OCI-M2 (cell line): ENCODE data around the gene CARD6.
"Not testable (repeated sequence)": the region's sequence is repeated elsewhere in the genome, so short reads cannot be mapped to it uniquely, and the experiment has no call there.

Source experiments
- DNase-seq: peaks from one replicate; lab custom pipeline; 2025; ENCODE audit not compliant: unreplicated experiment; lab: John Stamatoyannopoulos, UW

The CARD6 gene, protein sequence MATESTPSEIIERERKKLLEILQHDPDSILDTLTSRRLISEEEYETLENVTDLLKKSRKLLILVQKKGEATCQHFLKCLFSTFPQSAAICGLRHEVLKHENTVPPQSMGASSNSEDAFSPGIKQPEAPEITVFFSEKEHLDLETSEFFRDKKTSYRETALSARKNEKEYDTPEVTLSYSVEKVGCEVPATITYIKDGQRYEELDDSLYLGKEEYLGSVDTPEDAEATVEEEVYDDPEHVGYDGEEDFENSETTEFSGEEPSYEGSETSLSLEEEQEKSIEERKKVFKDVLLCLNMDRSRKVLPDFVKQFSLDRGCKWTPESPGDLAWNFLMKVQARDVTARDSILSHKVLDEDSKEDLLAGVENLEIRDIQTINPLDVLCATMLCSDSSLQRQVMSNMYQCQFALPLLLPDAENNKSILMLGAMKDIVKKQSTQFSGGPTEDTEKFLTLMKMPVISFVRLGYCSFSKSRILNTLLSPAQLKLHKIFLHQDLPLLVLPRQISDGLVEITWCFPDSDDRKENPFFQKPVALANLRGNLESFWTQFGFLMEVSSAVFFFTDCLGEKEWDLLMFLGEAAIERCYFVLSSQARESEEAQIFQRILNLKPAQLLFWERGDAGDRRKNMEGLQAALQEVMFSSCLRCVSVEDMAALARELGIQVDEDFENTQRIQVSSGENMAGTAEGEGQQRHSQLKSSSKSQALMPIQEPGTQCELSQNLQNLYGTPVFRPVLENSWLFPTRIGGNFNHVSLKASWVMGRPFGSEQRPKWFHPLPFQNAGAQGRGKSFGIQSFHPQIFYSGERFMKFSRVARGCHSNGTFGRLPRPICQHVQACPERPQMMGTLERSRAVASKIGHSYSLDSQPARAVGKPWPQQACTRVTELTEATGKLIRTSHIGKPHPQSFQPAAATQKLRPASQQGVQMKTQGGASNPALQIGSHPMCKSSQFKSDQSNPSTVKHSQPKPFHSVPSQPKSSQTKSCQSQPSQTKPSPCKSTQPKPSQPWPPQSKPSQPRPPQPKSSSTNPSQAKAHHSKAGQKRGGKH

DNA sequence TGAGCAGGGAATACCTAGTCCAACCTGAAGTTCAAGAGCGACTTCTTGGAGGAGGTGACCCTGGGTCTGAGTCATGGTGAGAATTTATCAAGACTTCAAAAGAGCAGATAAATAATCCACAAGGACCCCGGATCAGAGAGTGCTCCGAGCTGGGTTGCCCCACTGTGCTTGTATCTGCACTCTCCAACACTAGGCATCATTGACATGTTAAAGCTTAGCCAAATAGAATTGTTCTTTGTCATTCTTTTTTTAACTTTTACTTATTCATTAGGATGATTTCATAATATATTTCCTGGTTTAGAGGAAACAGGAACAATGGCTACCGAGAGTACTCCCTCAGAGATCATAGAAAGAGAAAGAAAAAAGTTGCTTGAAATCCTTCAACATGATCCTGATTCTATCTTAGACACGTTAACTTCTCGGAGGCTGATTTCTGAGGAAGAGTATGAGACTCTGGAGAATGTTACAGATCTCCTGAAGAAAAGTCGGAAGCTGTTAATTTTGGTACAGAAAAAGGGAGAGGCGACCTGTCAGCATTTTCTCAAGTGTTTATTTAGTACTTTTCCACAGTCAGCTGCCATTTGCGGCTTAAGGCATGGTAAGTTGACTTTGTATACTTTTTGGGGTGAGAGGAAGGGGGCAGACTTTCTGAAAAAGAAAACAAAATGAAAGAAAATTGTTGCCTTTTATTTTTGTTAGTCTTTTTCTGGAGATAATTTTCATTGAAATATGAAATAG lies at the start of gene CARD6:
TSS of gene CARD6 (plus strand) at position 300 of the 738 bp plus-strand sequence. CDS start at position 316, 16 bp downstream.
- no peak for DNase-seq

DNA sequence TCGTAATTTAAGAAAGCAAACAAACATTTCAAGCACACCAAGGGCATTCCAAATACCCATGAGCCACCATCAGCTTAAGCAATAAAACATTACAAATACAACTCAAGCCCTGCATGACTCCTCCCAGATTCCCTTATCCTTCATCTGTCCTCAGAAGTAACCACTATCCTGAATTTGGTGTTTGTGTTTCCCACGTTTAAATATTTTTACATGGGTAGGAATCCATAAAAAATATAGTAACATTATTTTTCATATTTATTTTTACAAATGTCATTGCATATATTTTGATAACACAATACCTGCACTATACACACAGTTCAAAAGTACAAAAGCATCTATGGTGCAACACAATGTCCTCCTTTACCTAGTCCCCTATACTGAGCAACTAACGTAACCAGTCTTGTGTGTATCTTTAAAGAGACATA lies 49.4 kb upstream of the CARD6 start:
- no peak for DNase-seq

DNA sequence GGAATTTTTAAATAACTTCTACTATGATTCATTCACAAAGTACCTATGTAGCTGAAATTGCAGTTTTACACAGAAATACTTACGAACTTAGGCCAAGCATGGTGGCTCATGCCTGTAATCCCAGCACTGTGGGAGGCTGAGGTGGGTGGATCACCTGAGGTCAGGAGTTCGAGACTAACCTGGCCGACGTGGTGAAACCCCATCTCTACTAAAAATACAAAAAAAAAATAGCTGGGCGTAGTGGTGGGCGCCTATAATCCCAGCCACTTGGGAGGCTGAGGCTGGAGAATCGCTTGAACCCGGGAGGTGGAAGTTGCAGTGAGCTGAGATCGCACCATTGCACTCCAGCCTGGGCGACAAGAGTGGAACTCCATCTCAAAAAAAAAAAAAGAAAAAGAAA lies 48.5 kb upstream of the CARD6 start:
- DNase-seq, result not testable (repeated sequence)

DNA sequence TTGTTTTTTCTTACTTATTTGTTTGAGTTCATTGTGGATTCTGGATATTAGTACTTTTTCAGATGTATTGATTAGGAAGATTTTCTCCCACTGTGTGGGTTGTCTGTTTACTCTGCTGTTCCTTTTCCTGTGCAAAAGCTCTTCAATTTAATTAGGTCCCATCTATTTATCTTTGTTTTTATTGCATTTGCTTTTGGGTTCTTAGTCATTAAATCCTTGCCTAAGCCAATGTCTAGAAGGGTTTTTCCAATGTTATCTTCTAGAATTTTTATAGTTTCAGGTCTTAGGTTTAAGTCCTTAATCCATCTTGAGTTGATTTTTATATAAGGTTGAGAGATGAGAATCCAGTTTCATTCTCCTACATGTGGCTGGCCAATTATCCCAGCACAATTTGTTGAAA lies 46.8 kb upstream of the CARD6 start:
- DNase-seq, result not testable (repeated sequence)

DNA sequence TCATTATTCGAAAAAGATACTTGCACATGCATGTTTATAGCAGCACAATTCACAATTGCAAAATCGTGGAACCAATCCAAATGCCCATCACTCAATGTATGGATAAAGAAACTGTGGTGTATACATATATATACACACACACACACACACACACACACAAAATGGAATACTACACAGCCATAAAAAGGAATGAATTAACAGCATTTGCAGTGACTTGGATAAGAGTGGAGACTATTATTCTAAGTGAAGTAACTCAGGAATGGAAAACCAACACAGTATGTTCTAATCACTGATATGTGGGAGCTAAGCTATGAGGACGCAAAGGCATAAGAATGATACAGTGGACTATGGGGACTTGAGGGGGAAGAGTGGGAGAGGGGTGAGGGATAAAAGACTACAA lies 46.3 kb upstream of the CARD6 start:
- DNase-seq, result not testable (repeated sequence)

DNA sequence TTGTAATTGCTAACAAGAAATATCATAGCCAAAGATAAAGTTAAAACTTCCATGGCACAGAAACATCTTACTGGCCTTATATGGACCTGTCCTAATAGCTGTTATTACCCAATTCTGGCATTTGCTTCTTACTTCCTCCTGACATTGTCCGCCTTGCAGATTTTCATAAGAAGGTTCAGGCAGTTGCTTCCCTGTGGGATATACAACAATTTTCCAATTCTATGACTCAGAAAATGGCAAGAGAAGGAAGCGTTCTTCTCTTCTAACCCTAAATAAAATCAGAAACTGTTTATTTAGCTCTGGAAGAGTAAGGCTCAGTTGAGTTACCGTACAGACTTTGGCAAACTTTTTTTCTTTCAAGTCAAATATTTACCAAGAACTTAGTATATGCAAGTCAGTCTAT lies 44.7 kb upstream of the CARD6 start:
- no peak for DNase-seq

DNA sequence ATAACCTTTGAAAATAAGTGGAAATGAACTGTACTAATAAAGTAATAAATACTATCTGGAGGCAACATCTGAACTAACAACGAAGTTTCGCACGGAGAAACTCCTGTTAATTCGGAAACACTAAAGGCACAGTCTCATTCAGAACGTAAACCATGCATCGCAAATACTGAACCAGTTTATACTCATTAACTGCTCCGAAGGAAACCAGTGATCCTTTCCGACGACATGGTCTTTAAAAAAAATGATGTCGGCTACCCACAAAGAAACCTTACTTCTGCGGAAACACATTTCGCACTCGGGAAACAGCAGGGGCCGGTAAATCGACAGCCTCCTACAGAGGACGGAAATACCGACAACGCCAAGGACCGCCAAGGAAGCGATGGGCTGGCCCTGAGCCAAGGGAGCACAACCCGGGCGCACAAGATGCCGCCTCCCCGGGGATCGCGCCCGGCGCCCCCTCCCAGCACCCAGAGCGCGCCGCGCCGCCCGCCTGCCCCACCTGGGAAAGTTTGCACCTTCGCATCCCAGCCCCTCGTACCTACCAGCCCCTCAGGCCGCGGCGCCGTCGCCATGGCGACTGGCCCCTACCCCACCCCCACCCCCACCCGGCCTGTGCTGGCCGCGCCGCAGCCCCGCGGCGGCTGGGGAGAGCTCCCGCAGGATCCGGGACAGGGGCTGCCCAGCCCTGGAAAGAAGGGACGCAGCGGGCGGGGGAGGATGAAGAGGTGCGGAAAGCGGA lies 43.7 kb upstream of the CARD6 start:
- DNase-seq, result no peak

DNA sequence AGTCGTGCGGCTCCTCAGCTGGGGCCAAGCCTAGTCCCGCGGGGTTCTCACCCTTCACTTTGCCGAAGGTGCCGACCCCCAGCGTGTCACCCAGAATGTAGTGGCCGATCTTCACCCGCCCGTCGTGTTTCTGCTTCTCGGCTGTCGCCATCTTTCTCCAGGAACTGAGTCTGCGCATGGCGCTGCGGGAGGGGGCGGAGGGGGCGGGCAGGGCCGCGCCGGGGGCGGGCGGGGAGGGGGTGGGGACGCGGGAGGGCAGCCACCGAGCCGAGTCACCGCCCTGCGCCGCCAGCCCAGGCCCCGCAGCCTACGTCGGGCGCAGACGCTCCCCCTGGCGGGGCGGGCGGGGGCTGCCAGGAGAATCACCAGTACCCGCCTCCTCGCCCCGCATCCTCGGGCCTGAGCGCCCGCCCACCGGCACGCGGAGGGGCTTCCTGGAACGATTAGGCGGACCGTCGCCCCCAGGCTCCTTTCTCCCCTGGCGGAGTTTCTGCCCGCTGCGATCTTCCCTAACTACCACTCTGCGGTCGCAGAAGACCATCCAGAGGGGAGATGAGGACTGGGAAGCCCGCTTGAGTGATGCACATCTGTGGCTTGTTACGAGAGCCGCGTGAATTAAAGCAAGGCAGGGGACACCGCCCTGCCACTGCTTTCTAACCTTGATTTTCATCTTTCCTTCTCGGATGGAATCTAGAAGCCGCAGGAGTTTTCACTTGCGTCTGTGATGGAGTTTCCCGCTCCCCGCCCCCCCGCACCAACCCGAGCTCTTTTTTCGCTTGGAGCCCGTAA lies 43.0 kb upstream of the CARD6 start, which contains the start of gene PRKAA1:
TSS of gene PRKAA1 (minus strand) at position 363 of the 789 bp plus-strand sequence. CDS start at position 178, 185 bp downstream.
- peak; percentile 18 for DNase-seq

DNA sequence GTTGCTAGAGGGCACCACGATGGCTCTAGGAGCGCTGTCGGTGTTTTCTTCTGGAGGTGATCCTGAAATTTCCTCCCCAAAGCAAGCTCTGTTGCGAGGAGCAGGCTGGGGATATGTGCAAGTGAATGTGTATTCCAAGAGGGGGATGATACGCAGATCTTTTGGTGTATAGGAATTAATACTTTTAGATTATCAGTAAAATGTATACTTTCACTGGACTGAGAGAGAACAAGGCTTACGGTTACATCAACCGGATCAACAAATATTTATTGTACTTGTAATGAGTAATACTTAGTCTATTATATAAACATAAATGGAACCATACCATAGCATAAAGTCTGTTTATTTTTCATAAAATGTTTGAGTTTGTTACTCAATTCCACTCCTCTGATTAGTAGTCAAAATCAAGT lies 42.4 kb upstream of the CARD6 start:
- no peak for DNase-seq

DNA sequence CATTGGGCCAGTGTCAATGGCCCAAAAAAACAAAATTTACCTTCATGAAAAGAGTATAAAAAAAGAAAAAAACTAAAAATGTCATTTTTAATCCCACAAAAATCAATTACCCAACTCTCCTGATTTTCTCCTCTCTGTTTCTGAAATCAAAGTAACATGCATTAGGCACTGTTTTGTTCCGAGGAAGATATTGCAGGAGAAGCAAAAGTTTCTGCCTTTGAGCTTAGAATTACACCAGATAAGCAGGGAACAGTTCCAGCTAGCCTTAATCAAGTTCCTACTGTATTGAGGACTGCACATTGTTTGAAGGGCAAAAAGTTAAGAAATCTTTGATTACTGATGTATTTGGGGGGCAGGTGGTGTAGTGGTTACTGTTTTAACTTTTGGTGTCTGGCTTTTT lies 41.9 kb upstream of the CARD6 start:
- no peak for DNase-seq

DNA sequence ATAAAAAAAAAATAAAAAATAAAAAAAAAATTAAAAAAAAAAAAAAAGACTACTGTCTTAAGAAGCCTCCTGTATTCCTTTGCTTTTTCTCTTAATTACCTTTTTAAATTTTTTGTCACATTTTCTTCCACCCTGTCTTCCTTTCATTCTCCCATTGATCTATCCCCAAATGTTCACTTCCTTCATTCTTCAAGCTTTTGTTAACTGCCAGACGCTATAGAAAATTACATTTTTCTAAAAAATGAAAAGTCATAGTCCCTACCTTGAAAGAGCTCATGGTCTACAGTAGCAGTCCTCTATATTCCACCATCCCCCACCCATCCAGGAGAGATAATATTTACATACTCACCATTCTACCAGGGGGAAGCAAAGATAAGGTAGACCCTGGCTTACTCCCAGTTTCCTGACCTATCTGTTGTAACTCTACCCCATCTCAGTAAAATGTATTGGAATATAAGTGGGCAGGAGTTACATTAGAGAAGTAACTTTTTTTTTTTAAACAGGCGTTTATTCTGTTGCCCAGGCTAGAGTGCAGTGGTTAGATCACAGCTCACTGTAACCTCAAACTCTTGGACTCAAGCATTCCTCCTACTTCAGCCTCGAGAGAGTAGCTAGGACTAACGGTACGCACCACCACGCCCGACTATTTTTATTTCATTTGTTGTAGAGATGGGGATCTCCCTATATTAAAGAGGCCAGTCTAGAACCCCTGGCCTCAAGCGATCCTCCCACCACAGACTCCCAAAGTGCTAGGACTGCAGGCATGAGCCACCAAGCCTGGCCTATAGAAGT lies 39.2 kb upstream of the CARD6 start:
- DNase-seq, result peak; percentile 59

DNA sequence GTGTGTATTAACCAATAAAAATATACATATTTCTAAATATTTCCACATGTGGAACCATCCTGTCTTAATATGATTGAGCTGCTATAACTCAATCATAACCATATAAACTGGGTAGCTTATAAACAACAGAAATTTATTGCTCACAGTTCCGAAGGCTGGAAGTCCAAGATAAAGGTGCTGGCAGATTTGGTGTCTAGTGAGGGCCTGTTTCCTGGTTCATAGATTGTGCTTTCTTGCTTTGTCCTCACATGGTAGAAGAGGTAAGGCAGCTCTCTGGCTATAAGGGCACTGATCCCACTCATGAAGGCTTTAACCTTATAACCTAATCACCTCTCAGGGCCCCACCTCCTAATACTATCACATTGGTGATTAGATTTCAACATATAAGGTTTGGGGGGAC lies 29.0 kb upstream of the CARD6 start:
- DNase-seq, result no peak

DNA sequence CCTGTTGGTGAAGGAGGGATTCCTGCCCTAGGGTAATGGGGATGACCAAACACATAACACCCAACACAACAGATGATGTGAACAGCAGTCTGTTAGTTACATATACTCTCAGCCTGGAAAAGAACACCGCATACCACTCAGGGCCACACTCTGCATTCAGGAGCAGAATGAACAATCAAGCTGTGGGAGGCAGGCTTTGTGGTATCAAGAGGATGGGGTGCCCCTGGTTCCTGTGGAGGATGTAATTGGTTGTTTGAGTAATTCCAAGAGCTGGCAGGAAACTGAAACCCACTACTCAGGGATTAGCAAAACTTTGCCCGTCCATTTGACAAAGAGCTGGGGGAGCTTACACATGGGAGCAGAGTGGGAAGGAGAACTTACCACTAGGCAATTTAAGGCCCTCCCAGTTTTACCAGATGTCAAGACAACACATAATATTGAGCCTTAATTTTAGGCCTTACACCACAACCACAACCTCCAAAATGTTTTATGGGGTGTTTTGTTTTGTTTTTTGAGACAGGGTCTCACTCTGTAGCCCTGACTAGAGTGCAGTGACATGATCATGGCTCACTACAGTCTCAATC lies 27.4 kb upstream of the CARD6 start:
- DNase-seq, result no peak

DNA sequence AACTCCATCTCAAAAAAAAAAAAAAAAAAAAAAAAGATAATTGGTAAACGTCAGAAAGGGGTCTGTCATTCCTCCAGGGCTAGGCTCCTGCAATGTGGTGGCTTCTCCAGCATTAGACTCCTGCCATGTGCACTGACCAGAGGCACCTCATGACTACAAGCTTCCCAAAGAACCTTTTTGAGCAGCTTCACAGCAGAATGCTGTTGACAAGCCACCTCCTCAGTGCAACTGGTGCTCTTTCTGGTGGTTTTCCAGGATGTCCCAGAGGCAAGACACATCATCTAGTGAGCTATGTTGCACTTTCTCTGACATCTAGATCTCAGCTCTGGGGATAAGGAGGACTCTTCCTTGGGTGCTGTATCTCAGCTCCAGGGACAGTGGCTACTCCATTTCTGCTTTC lies 17.7 kb upstream of the CARD6 start:
- DNase-seq, result no peak

DNA sequence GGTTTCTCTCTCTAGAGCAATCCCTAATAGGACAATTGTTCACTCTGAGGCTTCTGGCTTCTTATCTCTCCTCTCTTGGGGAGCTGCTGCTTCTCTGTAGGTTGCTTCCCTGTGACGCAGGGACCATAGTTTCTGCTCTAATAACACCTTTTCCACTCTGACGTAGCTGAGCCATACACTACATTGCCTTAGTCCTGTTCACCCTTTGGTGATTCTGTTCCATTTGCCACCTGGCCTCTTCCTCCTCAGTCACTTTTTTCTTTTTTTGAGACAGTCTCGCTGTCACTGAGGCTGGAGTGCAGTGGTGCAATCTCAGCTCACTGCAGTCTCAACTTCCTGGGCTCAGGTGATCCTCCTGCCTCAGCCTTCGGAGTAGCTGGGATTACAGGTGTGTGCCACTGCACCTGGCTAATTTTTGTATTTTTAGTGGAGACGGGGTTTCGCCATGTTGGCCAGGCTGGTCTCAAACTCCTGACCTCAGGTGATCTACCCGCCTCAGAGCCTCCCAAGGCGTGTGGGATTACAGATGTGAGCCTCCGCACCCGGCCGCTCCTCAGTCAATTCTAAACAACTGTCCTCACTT lies 15.6 kb upstream of the CARD6 start:
- DNase-seq, result not testable (repeated sequence)

DNA sequence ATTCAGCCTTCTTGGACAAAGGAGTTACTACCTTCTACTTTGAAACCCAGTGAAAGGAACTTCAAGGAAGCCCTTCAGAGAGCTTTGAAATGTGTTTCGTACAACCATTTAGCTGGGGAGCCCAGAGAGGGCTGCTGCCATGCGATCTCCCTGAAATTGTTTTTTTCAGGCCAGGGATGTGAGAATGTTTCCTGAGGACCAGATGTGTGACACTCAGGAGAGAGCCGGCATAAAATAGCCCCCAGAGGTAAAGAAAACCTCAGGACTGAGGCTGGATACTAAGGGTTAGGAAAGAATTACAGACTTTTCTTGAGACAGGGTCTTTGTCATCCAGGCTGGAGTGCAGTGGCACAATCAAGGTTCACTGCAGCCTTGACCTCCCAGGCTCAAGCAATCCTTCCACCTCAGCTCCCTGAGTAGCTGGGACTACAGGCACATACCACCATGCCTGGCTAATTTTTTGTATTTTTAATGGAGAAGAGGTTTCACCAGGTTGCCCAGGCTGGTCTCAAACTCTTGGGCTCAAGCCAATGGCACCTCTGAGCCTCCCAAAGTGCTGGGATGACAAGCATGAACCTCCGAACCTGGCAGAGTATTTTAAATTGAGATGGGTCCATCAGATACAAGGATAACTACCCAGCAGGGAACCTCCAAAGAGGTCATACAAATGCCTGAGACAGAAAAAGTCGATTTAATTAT lies 14.5 kb upstream of the CARD6 start:
- DNase-seq, result no peak
